Mucosa of descending colon (tissue), 3 donors: Measurements from ENCODE around the gene CDC42BPG. TPM values are rescaled to one million over a fixed set of nuclear protein-coding genes. Genes with fewer than 3 reads are reported as not detected.
A peak's percentile ranks its signal among the peaks of the same experiment; 100 is the strongest.

Experiments used
- ATAC-seq: fragments of 200-7000 bp; cut with Tn5 transposase; one replicate; pipeline ENCODE4 v1.9.1; 2020; ENCODE audit warnings: mild to moderate bottlenecking, moderate library complexity
- DNase-seq, 3 donors: peaks; one replicate each; pipeline ENCODE4 v3.0.0-alpha.2; 2020
- H3K36me3 ChIP-seq: fragments of 200-600 bp; one replicate; pipeline ENCODE4 v1.8.0; 2021; ENCODE audit warnings: low read depth, mild to moderate bottlenecking
- H3K4me1 ChIP-seq: fragments of 200-600 bp; one replicate; pipeline ENCODE4 v1.8.0; 2021; ENCODE audit warnings: low read depth, mild to moderate bottlenecking
- H3K4me3 ChIP-seq: fragments of 200-600 bp; one replicate; pipeline ENCODE4 v1.8.0; 2021; ENCODE audit warnings: mild to moderate bottlenecking
- H3K9me3 ChIP-seq: fragments of 200-600 bp; one replicate; pipeline ENCODE4 v1.8.0; 2021; ENCODE audit warnings: mild to moderate bottlenecking
- CTCF ChIP-seq: fragments of 200-600 bp; IDR thresholded peaks from one replicate; pipeline ENCODE4 v1.8.0; 2022; ENCODE audit warnings: antibody characterized with exemption, mild to moderate bottlenecking
- intact Hi-C, 2 donors: fragments of 100-400 bp; cut with DNase I in 1 of 2; cut with micrococcal nuclease in 1 of 2; formaldehyde crosslinking; loops; one replicate each; pipeline versions ENCODE4 v1.11.0 to v1.11.1; 2022; cut with DNase I, micrococcal nuclease
- total RNA-seq, 3 donors: library from RNA; stranded (reverse); fragmentation: NEBNext Ultra II Directional in 2 of 3; extraction: Animal tissue kit (Norgen Biotek cat#: 25700) in 2 of 3; gene quantifications; one replicate each; pipeline versions ENCODE4 v1.2.1 to v1.2.4, GENCODE V29; 2021 to 2023
- donor health status: DM: no; HTN: no; CAD: no; lungs with moderate emphysema.
- donor health status: DM: no; HTN: no; CAD: no.
- donor health status: DM: no; HTN: yes; CAD: no.

The CDC42BPG gene
- total RNA-seq, 3 donors from 2014 or later, result 24.3 to 73.1 (median 32.3) TPM

DNA sequence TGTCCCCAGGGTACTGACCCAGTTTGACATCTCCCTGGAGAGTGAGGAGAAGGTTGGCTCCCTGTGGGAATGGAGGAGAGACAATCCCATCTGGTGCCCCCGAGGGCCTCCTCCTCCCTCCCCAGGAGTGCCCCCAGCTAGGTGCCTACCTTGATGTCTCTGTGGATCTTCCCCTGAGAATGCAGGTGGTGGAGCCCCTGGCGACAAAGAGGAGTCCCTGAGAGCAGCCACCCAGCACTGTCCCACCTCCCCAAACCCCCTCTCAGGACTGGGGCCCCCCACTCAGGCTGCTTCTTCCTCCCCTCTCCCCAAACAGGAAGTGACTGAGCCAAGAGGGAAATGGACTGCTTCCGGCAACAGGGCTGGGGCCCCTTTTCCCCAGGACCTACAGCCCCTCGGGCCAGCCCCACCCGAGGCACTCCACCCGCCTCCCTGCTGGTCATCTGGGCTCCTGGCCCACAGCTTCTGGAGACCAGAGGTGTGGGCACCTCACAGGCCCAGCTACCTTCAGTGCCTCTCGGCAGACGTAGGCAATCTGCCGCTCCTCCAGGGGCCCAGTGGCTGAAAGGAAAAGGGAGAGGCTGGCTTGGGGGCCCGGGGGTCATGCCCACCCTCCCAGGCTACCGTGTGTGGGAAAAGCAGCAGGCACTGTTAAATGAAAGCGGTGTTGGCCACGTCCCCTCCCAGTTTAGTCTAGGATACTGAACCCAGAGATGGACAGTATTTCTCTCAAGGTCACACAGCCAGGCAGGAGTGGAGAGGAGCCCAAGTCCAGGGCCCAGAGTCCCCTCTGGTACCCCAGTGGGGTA, 42.7 kb downstream of the CDC42BPG start:
- H3K36me3 ChIP-seq, result no peaks in the 10 kb centered on the region
- no peak for TF ChIP-seq CTCF
- intact Hi-C loops, result no loop called here
- peaks cover 17% of the 10 kb centered on the region for H3K4me1 ChIP-seq
- no peak for ATAC-seq
- peak in 2 of 3 donors; percentile 51 to 66 for DNase-seq
- H3K9me3 ChIP-seq, result no peaks in the 10 kb centered on the region
- no peak overlapping the region for H3K4me3 ChIP-seq

- Histone ChIP-seq H3K9me3 (no peaks in the 10 kb centered on the region), H3K36me3 (no peaks in the 10 kb centered on the region), H3K4me3 (no peak overlapping the region), H3K4me1 (peaks cover 17% of the 10 kb centered on the region)
- intact Hi-C loops, result no loop called here
- ATAC-seq, result no peak
- no peak for TF ChIP-seq CTCF
- DNase-seq, result peak in 1 of 3 donors; percentile 58
Measured at GRCh38 chr11:64801158-64801464, 43.3 kb downstream of the CDC42BPG start.

DNA sequence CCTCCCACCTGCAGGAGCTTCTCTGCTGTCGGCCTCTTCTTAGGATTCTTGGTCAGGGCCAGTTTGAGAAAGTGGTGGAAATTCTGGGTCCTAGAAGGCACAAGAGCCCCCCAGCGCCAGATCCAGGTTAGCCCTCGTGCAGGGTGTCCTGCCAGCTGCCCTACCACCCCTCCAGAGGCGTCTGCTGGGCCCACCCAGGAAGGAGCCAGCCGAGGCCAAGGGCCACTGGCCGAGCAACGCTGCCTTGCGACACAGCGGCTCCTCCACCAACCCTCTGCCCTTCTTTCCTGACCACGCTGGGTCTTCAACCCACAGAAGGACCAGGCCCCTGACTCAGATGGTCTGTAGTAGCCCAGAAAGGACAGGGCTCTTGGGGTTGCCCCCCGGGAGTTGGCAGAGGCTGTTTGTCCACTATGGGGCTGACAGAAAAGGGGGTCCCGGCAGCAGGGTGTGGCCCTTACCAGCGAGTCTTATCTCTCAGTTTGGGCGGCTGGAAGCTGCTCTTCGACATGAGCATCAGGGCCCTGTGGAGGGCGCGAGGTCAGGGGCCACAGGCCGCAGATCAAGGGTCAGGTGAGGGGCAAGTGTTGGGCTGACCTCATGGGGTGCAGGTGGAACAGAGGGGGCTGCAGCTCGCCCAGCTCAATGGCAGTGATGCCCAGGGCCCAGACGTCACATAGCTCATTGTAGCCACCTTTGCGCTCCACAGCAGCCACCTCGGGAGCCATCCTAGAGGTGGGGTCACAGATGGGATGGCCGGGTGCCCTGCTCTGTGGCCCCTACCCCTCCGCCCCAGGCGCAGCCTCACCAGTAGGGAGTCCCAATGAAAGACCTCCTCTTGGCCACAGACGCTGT, 43.9 kb downstream of the CDC42BPG start:
- ATAC-seq, result no peak
- Histone ChIP-seq H3K4me3 (no peak overlapping the region), H3K4me1 (peaks cover 17% of the 10 kb centered on the region), H3K36me3 (no peaks in the 10 kb centered on the region), H3K9me3 (no peaks in the 10 kb centered on the region)
- no peak for TF ChIP-seq CTCF
- peak in 1 of 3 donors; percentile 55 for DNase-seq
- intact Hi-C loops, result no loop called here

GRCh38 chr11:64799623-64800302, 44.7 kb downstream of the CDC42BPG start:
- H3K36me3 ChIP-seq, result no peaks in the 10 kb centered on the region

More at GRCh38 chr11:64799623-64800302, 44.7 kb downstream of the CDC42BPG start:
- ATAC-seq, result no peak
- H3K4me1 ChIP-seq, result peaks cover 17% of the 10 kb centered on the region
- no peak overlapping the region for H3K4me3 ChIP-seq
- peak in 1 of 3 donors; percentile 42 for DNase-seq
- no peak for TF ChIP-seq CTCF
- intact Hi-C loops, result no loop called here
- no peaks in the 10 kb centered on the region for H3K9me3 ChIP-seq
